ENCODE results near the gene ATRNL1. TPM values are rescaled to one million over a fixed set of nuclear protein-coding genes. Genes with fewer than 3 reads are reported as not detected.

Gene ATRNL1
- total and polyA plus RNA-seq, 2 of the 8 experiments (the other 6 are each of a cell fraction or from before 2014, with no cell fraction given) = 5.1 to 17.6 TPM

- H3K56ac ChIP-seq (replicated peaks; ENCODE audit: insufficient read length, low read depth, low read length) = no peak overlapping the region
- no peak overlapping the region for H3K14ac ChIP-seq (ENCODE audit: insufficient read length)
- no peak for TF ChIP-seq RAD21 (IDR thresholded peaks at IDR 0.05 in 1 of 2, conservative IDR thresholded peaks at IDR 0.05 in 1 of 2; ENCODE audit: low read depth in 2 of 2, low read length in 2 of 2)
- no peak for TF ChIP-seq ASH2L (IDR thresholded peaks at IDR 0.05; ENCODE audit: low read length)
- no peak for TF ChIP-seq CTBP2 (IDR thresholded peaks at IDR 0.05; ENCODE audit: borderline replicate concordance, insufficient read depth, insufficient read length, low read length)
- no peak for TF ChIP-seq SP2 (IDR thresholded peaks at IDR 0.05; ENCODE audit: low read length)
- TF ChIP-seq BRCA1 (IDR thresholded peaks at IDR 0.05; ENCODE audit: low read depth, low read length) = no peak
- no peak for TF ChIP-seq SIN3A (conservative IDR thresholded peaks at IDR 0.05 in 1 of 2, IDR thresholded peaks at IDR 0.05 in 1 of 2; ENCODE audit: low read depth in 1 of 2, low read length in 2 of 2)
- TF ChIP-seq PHF8 (conservative IDR thresholded peaks at IDR 0.05; ENCODE audit: low read depth, low read length) = no peak
- no peak overlapping the region for H3K4me3 ChIP-seq (ENCODE audit: extremely low read depth in 1 of 4, insufficient read depth in 2 of 4, low read depth in 3 of 4, low read length in 4 of 4)
- no peak overlapping the region for H3K4me2 ChIP-seq (ENCODE audit: insufficient read depth in 1 of 2, low read depth in 2 of 2, low read length in 2 of 2)
- no peaks in the 10 kb centered on the region for H3K79me1 ChIP-seq (ENCODE audit: low read depth, low read length)
- H3K4ac ChIP-seq (replicated peaks; ENCODE audit: insufficient read length, low read depth, low read length) = no peak overlapping the region
- WGBS, 2 experiments (ENCODE audit: extremely low coverage in 1 of 2, insufficient coverage in 1 of 2, insufficient read length in 1 of 2, insufficient replicate concordance in 2 of 2, low coverage in 1 of 2, low lambda C conversion rate in 2 of 2, missing lambda C conversion rate in 1 of 2) = 92% methylated on average over 1 of the region's 1 CpG; no CpG with 5 or more reads in 1 of the 2 experiments
- no peak overlapping the region for H2BK20ac ChIP-seq (ENCODE audit: low read length)
- H3K36me3 ChIP-seq (ENCODE audit: control insufficient read depth in 2 of 4, insufficient read depth in 4 of 4, low read length in 3 of 4) = no peaks in the 10 kb centered on the region
- no peak overlapping the region for H3K18ac ChIP-seq (ENCODE audit: extremely low read depth, low read length)
- DNase-seq (ENCODE audit: low read depth in 1 of 2, low spot score in 2 of 2) (no peak), FAIRE-seq (no peak)
- H3K79me2 ChIP-seq (ENCODE audit: control insufficient read depth in 1 of 2, insufficient read depth in 2 of 2, low read length in 2 of 2) = no peaks in the 10 kb centered on the region
- H3K9ac ChIP-seq (replicated peaks in 1 of 4; ENCODE audit: extremely low read depth in 1 of 4, low read depth in 3 of 4, low read length in 3 of 4) = no peak overlapping the region
- H3K9me3 ChIP-seq (ENCODE audit: insufficient read depth in 2 of 2, low read depth in 1 of 2, low read length in 1 of 2) = no peaks in the 10 kb centered on the region
- no peak overlapping the region for H3K27ac ChIP-seq (ENCODE audit: low read depth, low read length)
- no peak overlapping the region for H4K91ac ChIP-seq (replicated peaks; ENCODE audit: insufficient read length, low read length)
- no peak overlapping the region for H2BK15ac ChIP-seq (ENCODE audit: low read length)
- H3K4me1 ChIP-seq (replicated peaks in 1 of 4; ENCODE audit: control insufficient read depth in 3 of 4, insufficient read depth in 4 of 4, low read length in 3 of 4) = no peaks in the 10 kb centered on the region
- ChIA-PET POLR2A (ENCODE audit: partially characterized antibody) (no interaction called here), CTCF (ENCODE audit: partially characterized antibody) (no interaction called here)
- no peaks in the 10 kb centered on the region for H3K27me3 ChIP-seq (replicated peaks in 1 of 4; ENCODE audit: control insufficient read depth in 3 of 4, extremely low read depth in 1 of 4, insufficient read depth in 3 of 4, low read length in 3 of 4)
- H4K5ac ChIP-seq (ENCODE audit: insufficient read length, low read depth, low read length) = no peak overlapping the region
- no peak overlapping the region for H2BK120ac ChIP-seq (replicated peaks; ENCODE audit: low read depth, low read length)
- H2AFZ ChIP-seq (ENCODE audit: low read length) = no peak overlapping the region
- H4K20me1 ChIP-seq (replicated peaks in 1 of 2; ENCODE audit: control insufficient read depth in 1 of 2, insufficient read depth in 2 of 2, low read length in 2 of 2) = no peaks in the 10 kb centered on the region
- no peak overlapping the region for H3K23ac ChIP-seq (ENCODE audit: insufficient read length)
- H2BK12ac ChIP-seq (ENCODE audit: low read depth, low read length) = no peak overlapping the region
- H2BK5ac ChIP-seq (ENCODE audit: low read depth, low read length) = no peak overlapping the region
- H2AK5ac ChIP-seq (ENCODE audit: low read depth, low read length) = no peak overlapping the region
- no peak overlapping the region for H4K8ac ChIP-seq (ENCODE audit: extremely low read depth, insufficient read depth, low read length)
- H3K23me2 ChIP-seq (ENCODE audit: low read depth, low read length) = no peaks in the 10 kb centered on the region
Measured at GRCh38 chr10:115744089-115744488, 650.9 kb downstream of the ATRNL1 start.

All from H1 (cell line).